PC-9 (cell line): ENCODE results near the gene NOP56.

Experiments
- CTCF ChIP-seq: fragments of 200-600 bp; sonication (generic); conservative IDR thresholded peaks from 2 replicates; pipeline ENCODE4 v1.6.1; 2017; ENCODE audit warnings: mixed run types, antibody characterized with exemption, mild to moderate bottlenecking, moderate library complexity
- EZH2 ChIP-seq: fragments of 200-600 bp; sonication (generic); IDR thresholded peaks from 2 replicates; pipeline ENCODE4 v1.8.0; 2017; ENCODE audit warnings: antibody characterized with exemption, low read depth

- no peak for TF ChIP-seq CTCF
- TF ChIP-seq EZH2 = no peak
Measured at GRCh38 chr20:2697768-2698167, 45.3 kb downstream of the NOP56 start.
